Ishikawa (cell line): ENCODE measurements around the gene CBLL1.

Source experiments
- CEBPB ChIP-seq: IDR thresholded peaks from 2 replicates; pipeline ENCODE4 v1.6.1; 2012
- CREB1 ChIP-seq: IDR thresholded peaks from 2 replicates; pipeline ENCODE4 v1.6.1; 2012; ENCODE audit warnings: low read depth
- EGR1 ChIP-seq: IDR thresholded peaks from 2 replicates; pipeline ENCODE4 v1.6.1; 2012
- EP300 ChIP-seq: IDR thresholded peaks from 2 replicates; pipeline ENCODE4 v1.6.1; 2012; ENCODE audit warnings: borderline replicate concordance
- FOXM1 ChIP-seq: IDR thresholded peaks from 2 replicates; pipeline ENCODE4 v1.6.1; 2012; ENCODE audit warnings: low read depth, borderline replicate concordance
- NFIC ChIP-seq: IDR thresholded peaks from 2 replicates; pipeline ENCODE4 v1.6.1; 2012
- RAD21 ChIP-seq: IDR thresholded peaks from 2 replicates; pipeline ENCODE4 v1.6.1; 2012; ENCODE audit warnings: low read depth
- REST ChIP-seq: IDR thresholded peaks from 2 replicates; pipeline ENCODE4 v1.6.1; 2012; ENCODE audit warnings: low read depth, mild to moderate bottlenecking
- TAF1 ChIP-seq: IDR thresholded peaks from 2 replicates; pipeline ENCODE4 v1.6.1; 2012; ENCODE audit warnings: low read depth, mild to moderate bottlenecking
- TCF12 ChIP-seq: IDR thresholded peaks from 2 replicates; pipeline ENCODE4 v1.6.1; 2012; ENCODE audit warnings: low read depth
- TEAD4 ChIP-seq: IDR thresholded peaks from 2 replicates; pipeline ENCODE4 v1.6.1; 2012
- YY1 ChIP-seq: IDR thresholded peaks from 2 replicates; pipeline ENCODE4 v1.6.1; 2012; ENCODE audit warnings: low read depth
- ZBTB7A ChIP-seq: IDR thresholded peaks from 2 replicates; pipeline ENCODE4 v1.6.1; 2012; ENCODE audit warnings: low read depth
- TF ChIP-seq, protein P1 (sequence below): IDR thresholded peaks from 2 replicates; pipeline ENCODE4 v1.6.1; 2012
- TF ChIP-seq, protein P2 (sequence below): IDR thresholded peaks from 2 replicates; pipeline ENCODE4 v1.6.1; 2012

The CBLL1 gene

DNA sequence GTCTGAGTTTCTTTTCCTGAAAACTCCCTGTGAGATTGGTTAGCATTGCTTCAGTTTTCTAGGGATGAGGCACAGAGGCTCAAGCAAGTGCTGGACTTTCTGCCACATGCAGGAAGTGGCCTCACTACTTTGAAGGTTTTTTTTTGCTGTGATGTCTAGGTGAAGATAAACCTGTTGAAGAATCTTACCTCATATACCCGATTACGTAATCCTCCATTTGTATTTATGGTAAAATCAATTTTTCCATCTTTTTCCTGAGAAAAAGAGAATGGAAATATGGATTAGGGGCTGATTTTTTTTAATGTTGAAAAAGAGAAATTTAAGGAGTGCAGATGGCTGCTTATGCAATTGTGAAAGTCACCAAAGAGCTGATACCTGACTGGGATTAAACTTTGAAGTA is 23.4 kb downstream of the CBLL1 start:
- TF ChIP-seq YY1 (no peak), TCF12 (no peak), REST (no peak), CEBPB (no peak), NFIC (no peak), TAF1 (no peak)
- TF ChIP-seq, protein P1, sequence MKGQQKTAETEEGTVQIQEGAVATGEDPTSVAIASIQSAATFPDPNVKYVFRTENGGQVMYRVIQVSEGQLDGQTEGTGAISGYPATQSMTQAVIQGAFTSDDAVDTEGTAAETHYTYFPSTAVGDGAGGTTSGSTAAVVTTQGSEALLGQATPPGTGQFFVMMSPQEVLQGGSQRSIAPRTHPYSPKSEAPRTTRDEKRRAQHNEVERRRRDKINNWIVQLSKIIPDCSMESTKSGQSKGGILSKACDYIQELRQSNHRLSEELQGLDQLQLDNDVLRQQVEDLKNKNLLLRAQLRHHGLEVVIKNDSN, result no peak
- TF ChIP-seq, protein P2, sequence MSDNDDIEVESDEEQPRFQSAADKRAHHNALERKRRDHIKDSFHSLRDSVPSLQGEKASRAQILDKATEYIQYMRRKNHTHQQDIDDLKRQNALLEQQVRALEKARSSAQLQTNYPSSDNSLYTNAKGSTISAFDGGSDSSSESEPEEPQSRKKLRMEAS, result no peak

GRCh38 chr7:107768263-107768662 is 24.3 kb downstream of the CBLL1 start:
- no peak for TF ChIP-seq TCF12
- no peak for TF ChIP-seq EGR1
- TF ChIP-seq, protein P1, result no peak
- no peak for TF ChIP-seq TAF1
- TF ChIP-seq YY1, result no peak
- no peak for TF ChIP-seq NFIC

GRCh38 chr7:107773027-107773426 is 29.1 kb downstream of the CBLL1 start:
- TF ChIP-seq RAD21 (no peak), TAF1 (no peak), TEAD4 (no peak)
- TF ChIP-seq, protein P1, result no peak
- TF ChIP-seq, protein P2, result no peak

DNA sequence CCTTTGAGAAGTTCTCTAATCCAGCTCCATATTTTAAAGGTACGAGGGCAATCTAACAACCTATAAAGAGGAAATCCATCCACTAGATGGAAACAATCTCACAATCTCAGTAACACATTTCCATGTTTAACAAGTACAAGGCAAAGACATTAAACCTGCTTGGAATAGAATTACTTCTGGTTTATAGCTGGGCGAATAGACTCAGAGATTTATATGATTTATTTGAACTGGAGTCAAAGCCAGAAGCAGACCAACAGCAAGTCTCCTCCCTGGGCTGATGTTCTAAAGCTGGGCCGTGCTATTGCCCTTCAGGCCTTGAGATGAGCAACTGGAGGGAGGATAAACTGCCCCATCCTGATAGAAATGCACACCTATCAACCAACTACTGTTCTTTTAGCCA is 33.8 kb downstream of the CBLL1 start:
- no peak for TF ChIP-seq CEBPB
- no peak for TF ChIP-seq TEAD4
- TF ChIP-seq FOXM1, result no peak
- no peak for TF ChIP-seq TAF1
- no peak for TF ChIP-seq REST
- TF ChIP-seq EGR1, result no peak
- TF ChIP-seq, protein P2, result no peak
- no peak for TF ChIP-seq TCF12
- TF ChIP-seq, protein P1, result no peak
- no peak for TF ChIP-seq EP300
- TF ChIP-seq CREB1, result no peak

DNA sequence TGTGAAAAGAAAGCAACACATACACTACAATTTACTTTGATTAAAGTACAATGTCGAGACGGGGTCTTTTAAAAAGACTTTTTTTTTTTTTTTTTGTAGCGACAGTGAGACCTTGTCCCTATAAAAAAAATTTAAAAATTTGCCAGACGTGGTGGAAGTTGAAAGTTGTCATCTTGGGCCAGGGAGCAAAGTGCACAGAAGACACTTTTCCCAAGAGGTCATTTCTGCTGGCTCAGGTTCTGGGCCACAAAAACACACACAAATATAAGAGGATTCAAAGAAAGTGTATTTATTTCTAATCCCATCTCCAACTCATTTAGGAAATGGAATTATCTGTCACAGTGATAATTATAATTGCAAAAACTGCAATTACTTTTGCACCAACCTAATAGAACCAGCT is 34.3 kb downstream of the CBLL1 start:
- TF ChIP-seq, protein P2, result no peak
- TF ChIP-seq YY1 (no peak), ZBTB7A (no peak), REST (no peak), RAD21 (no peak), EGR1 (no peak), TCF12 (no peak), TEAD4 (no peak)
